OCI-LY7 (cell line): Measurements from ENCODE around the gene PNKP. TPM values are rescaled to one million over a fixed set of nuclear protein-coding genes. Genes with fewer than 3 reads are reported as not detected.

Experiments
- BruUV-seq: library from RNA; stranded (reverse); fragments of 400-500 nt; replicated peaks from 2 replicates; lab custom pipeline; 2021; lab: Mats Ljungman, UMichigan
- CTCF ChIA-PET: fragments of 300-600 bp; sonication (Branson Sonifier 250); formaldehyde crosslinking; loops from one replicate; lab custom pipeline; 2022; ENCODE audit warnings: antibody characterized with exemption; ENCODE audit not compliant: unreplicated experiment; lab: Charles Lee
- POLR2A ChIA-PET: fragments of 300-600 bp; sonication (Branson Sonifier 250); formaldehyde crosslinking; loops from one replicate; lab custom pipeline; 2022; ENCODE audit warnings: antibody characterized with exemption; lab: Charles Lee
- DNase-seq: peaks from one replicate; pipeline ENCODE4 v3.0.0-alpha.2; 2015; ENCODE audit warnings: low spot score
- H2AFZ ChIP-seq: fragments of 200-600 bp; sonication (generic), shearing (Covaris generic); 2 replicates; pipeline ENCODE4 v1.6.1; 2014; ENCODE audit warnings: mild to moderate bottlenecking, antibody characterized with exemption, low read length, moderate library complexity
- H3K27ac ChIP-seq: fragments of 200-600 bp; sonication (generic); 2 replicates; pipeline ENCODE4 v1.5.1; 2014; ENCODE audit warnings: mixed run types, low read depth, mild to moderate bottlenecking, moderate library complexity, low read length, inconsistent platforms; ENCODE audit not compliant: poor library complexity, severe bottlenecking
- H3K36me3 ChIP-seq: fragments of 200-600 bp; sonication (generic); 2 replicates; pipeline ENCODE4 v1.6.1; 2014; ENCODE audit warnings: mild to moderate bottlenecking, antibody characterized with exemption, low read length, moderate library complexity, mixed read lengths; ENCODE audit not compliant: insufficient read depth
- H3K4me1 ChIP-seq: fragments of 200-600 bp; sonication (generic); 2 replicates; pipeline ENCODE4 v1.5.1; 2014; ENCODE audit warnings: mild to moderate bottlenecking, low read length; ENCODE audit not compliant: insufficient read depth, poor library complexity, severe bottlenecking
- H3K4me2 ChIP-seq: fragments of 200-600 bp; sonication (generic); 2 replicates; pipeline ENCODE4 v1.6.1; 2014; ENCODE audit warnings: mild to moderate bottlenecking, low read length
- H3K4me3 ChIP-seq: fragments of 200-600 bp; sonication (generic); 2 replicates; pipeline ENCODE4 v1.5.1; 2014; ENCODE audit warnings: mild to moderate bottlenecking, low read depth, low read length; ENCODE audit not compliant: poor library complexity, severe bottlenecking
- H3K79me2 ChIP-seq: fragments of 200-600 bp; sonication (generic); 2 replicates; pipeline ENCODE4 v1.6.1; 2016; ENCODE audit warnings: low read depth, mild to moderate bottlenecking, low read length, moderate library complexity, mixed read lengths; ENCODE audit not compliant: insufficient read depth
- H3K9me2 ChIP-seq: fragments of 200-600 bp; sonication (generic); 2 replicates; pipeline ENCODE4 v1.6.1; 2016; ENCODE audit warnings: mild to moderate bottlenecking, low read length, mixed read lengths; ENCODE audit not compliant: insufficient read depth
- H3K9me3 ChIP-seq: fragments of 200-600 bp; sonication (generic); 2 replicates; pipeline ENCODE4 v1.6.1; 2014; ENCODE audit warnings: mild to moderate bottlenecking, mixed run types, low read length, mixed read lengths
- H4K20me1 ChIP-seq: fragments of 200-600 bp; sonication (generic); 2 replicates; pipeline ENCODE4 v1.6.1; 2014; ENCODE audit warnings: mild to moderate bottlenecking, antibody characterized with exemption, low read length, moderate library complexity, mixed read lengths; ENCODE audit not compliant: insufficient read depth
- EZH2phosphoT487 ChIP-seq: fragments of 200-600 bp; sonication (generic); IDR thresholded peaks from 2 replicates; pipeline ENCODE4 v1.6.1; 2018; ENCODE audit warnings: low read depth, borderline replicate concordance, mild to moderate bottlenecking, mixed run types, antibody characterized with exemption, low read length, moderate library complexity, mixed read lengths
- intact Hi-C: fragments of 100-400 bp; cut with micrococcal nuclease; formaldehyde crosslinking; loops from one replicate; pipeline ENCODE4 v1.10.0; 2022; ENCODE audit not compliant: unreplicated experiment
- total RNA-seq, 2 experiments: library from RNA; depleted of rRNA in 1 of 2; stranded (reverse); fragments of >200 nt in 1 of 2; shearing (Covaris generic) in 1 of 2; gene quantifications; 2 replicates each; pipeline ENCODE4 v1.2.3, GENCODE V29; 2014 to 2022
- TF ChIP-seq, protein P1 (sequence below): fragments of 200-600 bp; sonication (generic); conservative IDR thresholded peaks from 2 replicates; pipeline ENCODE4 v1.5.1; 2014; ENCODE audit warnings: mild to moderate bottlenecking, antibody characterized with exemption, low read length, moderate library complexity, mixed read lengths

Gene PNKP
- total RNA-seq, 2 experiments from 2014 or later: 90.9 to 118 TPM

DNA sequence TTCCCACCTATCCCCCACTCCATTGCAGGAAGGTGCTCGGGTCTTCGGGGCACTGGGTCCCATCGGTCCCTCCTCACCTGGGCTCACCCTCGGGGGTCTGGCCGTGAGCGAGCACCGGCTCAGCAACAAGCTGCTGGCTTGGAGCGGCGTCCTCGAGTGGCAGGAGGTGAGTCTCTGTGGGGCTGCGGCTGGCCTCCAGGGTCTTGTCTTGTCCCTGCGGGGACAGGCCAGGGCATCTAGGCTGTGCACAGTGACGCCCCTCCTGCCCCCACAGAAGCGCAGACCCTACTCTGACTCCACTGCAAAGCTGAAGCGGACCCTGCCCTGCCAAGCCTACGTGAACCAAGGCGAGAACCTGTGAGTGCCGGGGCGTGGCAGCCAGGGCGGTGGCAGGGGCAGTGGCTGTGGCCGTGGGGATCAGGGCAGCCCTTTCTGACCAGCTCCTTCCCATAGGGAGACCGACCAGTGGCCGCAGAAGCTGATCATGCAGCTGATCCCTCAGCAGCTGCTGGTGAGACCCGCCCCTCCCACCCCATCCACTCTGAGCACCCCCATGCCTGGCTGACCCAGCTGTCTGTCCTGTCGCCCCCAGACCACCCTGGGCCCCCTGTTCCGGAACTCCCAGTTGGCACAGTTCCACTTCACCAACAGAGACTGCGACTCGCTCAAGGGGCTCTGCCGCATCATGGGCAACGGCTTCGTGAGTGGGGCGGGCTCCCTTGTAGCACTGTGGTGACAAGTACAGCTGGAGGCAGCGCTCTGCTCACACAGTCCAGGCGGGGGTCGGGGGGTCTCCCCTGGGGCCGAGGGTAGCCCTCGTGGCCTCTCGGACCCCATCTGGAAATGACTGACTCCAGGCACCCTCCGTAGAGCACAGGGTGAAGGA lies 12.8 kb downstream of the PNKP start:
- Histone ChIP-seq H3K4me3 (no peak overlapping the region), H3K36me3 (peaks cover 62% of the 10 kb centered on the region), H3K27ac (no peak overlapping the region), H3K79me2 (peaks cover 24% of the 10 kb centered on the region), H3K9me2 (no peaks in the 10 kb centered on the region), H4K20me1 (peaks cover 20% of the 10 kb centered on the region), H2AFZ (no peak overlapping the region), H3K9me3 (no peaks in the 10 kb centered on the region), H3K4me1 (peaks cover 28% of the 10 kb centered on the region), H3K4me2 (no peak overlapping the region)
- intact Hi-C loops: no loop called here
- DNase-seq: no peak
- ChIA-PET CTCF (no interaction called here), POLR2A (no interaction called here)
- TF ChIP-seq EZH2phosphoT487: no peak
- TF ChIP-seq, protein P1, sequence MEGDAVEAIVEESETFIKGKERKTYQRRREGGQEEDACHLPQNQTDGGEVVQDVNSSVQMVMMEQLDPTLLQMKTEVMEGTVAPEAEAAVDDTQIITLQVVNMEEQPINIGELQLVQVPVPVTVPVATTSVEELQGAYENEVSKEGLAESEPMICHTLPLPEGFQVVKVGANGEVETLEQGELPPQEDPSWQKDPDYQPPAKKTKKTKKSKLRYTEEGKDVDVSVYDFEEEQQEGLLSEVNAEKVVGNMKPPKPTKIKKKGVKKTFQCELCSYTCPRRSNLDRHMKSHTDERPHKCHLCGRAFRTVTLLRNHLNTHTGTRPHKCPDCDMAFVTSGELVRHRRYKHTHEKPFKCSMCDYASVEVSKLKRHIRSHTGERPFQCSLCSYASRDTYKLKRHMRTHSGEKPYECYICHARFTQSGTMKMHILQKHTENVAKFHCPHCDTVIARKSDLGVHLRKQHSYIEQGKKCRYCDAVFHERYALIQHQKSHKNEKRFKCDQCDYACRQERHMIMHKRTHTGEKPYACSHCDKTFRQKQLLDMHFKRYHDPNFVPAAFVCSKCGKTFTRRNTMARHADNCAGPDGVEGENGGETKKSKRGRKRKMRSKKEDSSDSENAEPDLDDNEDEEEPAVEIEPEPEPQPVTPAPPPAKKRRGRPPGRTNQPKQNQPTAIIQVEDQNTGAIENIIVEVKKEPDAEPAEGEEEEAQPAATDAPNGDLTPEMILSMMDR: no peak
- BruUV-seq: no TSS peak

DNA sequence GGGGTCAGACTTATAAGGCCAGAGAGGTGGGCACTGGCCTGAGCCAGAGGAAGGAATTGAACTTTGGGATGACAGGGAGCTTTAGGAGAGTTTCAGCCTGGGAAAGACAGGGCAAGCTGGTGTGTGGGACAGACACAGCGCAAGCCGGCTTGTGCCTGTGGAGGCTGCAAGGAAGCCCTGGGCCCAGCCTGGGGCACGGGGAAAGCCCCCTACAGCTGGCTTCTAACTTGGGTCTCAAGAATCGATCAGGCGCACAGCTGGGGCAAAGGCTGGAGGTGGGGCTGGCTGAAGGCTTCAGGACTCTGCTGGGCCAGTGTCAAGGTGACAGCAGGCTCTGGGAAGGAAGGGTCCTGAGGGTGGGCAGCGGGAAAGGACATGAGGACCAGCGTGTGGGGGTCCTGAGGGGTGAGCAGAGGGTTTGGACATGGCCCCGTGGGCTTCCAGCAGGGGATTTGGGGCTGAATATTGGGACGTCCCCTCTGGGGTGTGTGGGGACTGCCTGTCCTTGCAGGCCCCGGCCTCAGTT lies 13.5 kb downstream of the PNKP start:
- Histone ChIP-seq H3K79me2 (peaks cover 24% of the 10 kb centered on the region), H2AFZ (no peak overlapping the region), H3K9me2 (no peaks in the 10 kb centered on the region), H3K4me3 (no peak overlapping the region), H3K27ac (no peak overlapping the region), H3K4me1 (peaks cover 28% of the 10 kb centered on the region), H3K4me2 (peak overlapping the region; percentile 94), H3K36me3 (peaks cover 56% of the 10 kb centered on the region), H3K9me3 (no peaks in the 10 kb centered on the region), H4K20me1 (peaks cover 20% of the 10 kb centered on the region)
- no peak for TF ChIP-seq EZH2phosphoT487
- TF ChIP-seq, protein P1: no peak
- no peak for DNase-seq
- no TSS peak for BruUV-seq
- intact Hi-C loops: no loop called here
- ChIA-PET CTCF (no interaction called here), POLR2A (no interaction called here)

DNA sequence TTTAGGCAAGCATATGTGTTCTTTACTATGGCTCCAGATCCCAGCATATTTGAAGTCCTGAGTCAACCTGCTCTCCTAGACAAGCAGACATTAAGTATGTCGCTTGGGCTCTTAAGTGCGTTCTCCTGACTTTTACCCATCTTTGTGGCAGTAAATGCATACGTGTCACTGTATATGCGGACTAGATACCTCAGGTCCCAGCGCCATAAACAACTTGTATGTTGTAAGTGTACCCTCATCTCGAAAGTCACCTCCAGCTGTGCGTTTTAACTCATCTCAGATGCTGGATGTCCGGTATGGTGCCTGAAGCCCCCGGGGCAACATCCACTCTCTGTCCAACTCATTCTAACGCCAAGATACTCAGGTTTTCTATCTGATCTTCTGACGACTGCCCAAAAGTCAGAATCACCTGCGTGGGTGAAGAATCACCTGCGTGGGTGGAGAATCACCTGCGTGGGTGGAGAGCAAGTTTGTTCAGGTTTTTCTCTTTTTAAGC lies 14.7 kb downstream of the PNKP start:
- Histone ChIP-seq H3K27ac (no peak overlapping the region), H3K9me2 (no peaks in the 10 kb centered on the region), H3K79me2 (peaks cover 24% of the 10 kb centered on the region), H2AFZ (no peak overlapping the region), H3K9me3 (no peaks in the 10 kb centered on the region), H3K4me3 (peak overlapping the region; percentile 88), H3K4me2 (peak overlapping the region; percentile 94), H4K20me1 (peaks cover 20% of the 10 kb centered on the region), H3K4me1 (peaks cover 28% of the 10 kb centered on the region), H3K36me3 (peaks cover 43% of the 10 kb centered on the region)
- TSS peak; percentile 79 for BruUV-seq
- intact Hi-C loops: no loop called here
- TF ChIP-seq, protein P1: no peak
- TF ChIP-seq EZH2phosphoT487: no peak
- peak; percentile 31 for DNase-seq
- POLR2A ChIA-PET: no interaction called here
- CTCF ChIA-PET: no interaction called here
